BJ (cell line): Measurements from ENCODE around the gene RBMS3. TPM values are rescaled to one million over a fixed set of nuclear protein-coding genes. Genes with fewer than 3 reads are reported as not detected.

Experiments used
- CTCF ChIA-PET: fragments of 350-600 bp; formaldehyde crosslinking; extraction: SDS; loops from one replicate; lab custom pipeline; 2021; ENCODE audit warnings: antibody characterized with exemption, inconsistent platforms; lab: Yijun Ruan, JAX
- POLR2A ChIA-PET: fragments of 300-600 bp; sonication (Branson Sonifier 250); formaldehyde crosslinking; extraction: SDS; loops from one replicate; lab custom pipeline; 2021; ENCODE audit warnings: antibody characterized with exemption; lab: Charles Lee
- DNase-seq: peaks from one replicate; pipeline ENCODE4 v3.0.0-alpha.2; 2011; ENCODE audit warnings: low read depth
- H3K27me3 ChIP-seq: 2 replicates; pipeline ENCODE4 v1.6.0; 2011; ENCODE audit warnings: low read length; ENCODE audit not compliant: control insufficient read depth, insufficient read depth
- H3K36me3 ChIP-seq: 2 replicates; pipeline ENCODE4 v1.5.1; 2011; ENCODE audit warnings: low read length; ENCODE audit not compliant: control insufficient read depth, insufficient read depth
- H3K4me3 ChIP-seq: 2 replicates; pipeline ENCODE4 v1.5.1; 2011; ENCODE audit warnings: low read depth, mild to moderate bottlenecking, control low read depth, low read length
- CTCF ChIP-seq: IDR thresholded peaks from 2 replicates; pipeline ENCODE4 v1.5.1; 2011; ENCODE audit warnings: low read depth, mild to moderate bottlenecking, control low read depth, inconsistent platforms, low read length, moderate library complexity; ENCODE audit not compliant: insufficient read depth
- polyA plus RNA-seq: library from polyadenylated mRNA; depleted of rRNA; stranded (reverse); fragments of >200 nt; gene quantifications from 2 replicates; pipeline ENCODE4 v1.2.3, GENCODE V29; 2011

RBMS3 gene
- polyA plus RNA-seq, 1 experiment = 14.5 TPM

- TF ChIP-seq CTCF = no peak
- H3K27me3 ChIP-seq = no peaks in the 10 kb centered on the region
- DNase-seq = no peak
- no peak overlapping the region for H3K4me3 ChIP-seq
- ChIA-PET CTCF (interaction anchor here (0.5 to 0.7 kb wide), 2 partner anchors 34 to 460 kb away, joined by 3 read pairs; no protein-coding TSS in a partner anchor), POLR2A (no interaction called here)
- no peaks in the 10 kb centered on the region for H3K36me3 ChIP-seq
Observed at GRCh38 chr3:29313981-29314726, 33.3 kb downstream of the RBMS3 start.

DNA sequence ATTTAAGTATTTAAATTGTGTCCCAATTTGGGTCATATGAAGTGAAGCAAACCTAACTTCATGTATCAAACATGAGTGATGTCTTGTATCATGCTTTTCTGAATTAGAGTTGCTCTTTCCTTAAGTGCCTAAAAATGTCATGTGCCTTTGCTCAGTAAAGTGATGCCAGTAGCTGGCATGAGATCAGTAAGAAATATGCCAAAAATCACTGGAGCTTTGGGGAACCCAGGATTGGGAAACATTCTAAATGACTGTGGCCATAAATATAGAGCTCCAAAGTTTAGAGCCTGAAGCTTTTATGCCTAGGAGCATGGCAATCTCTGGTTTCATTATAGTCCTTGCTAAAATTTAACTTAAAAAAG is 33.8 kb downstream of the RBMS3 start:
- TF ChIP-seq CTCF = no peak
- H3K4me3 ChIP-seq = no peak overlapping the region
- no peak for DNase-seq
- H3K27me3 ChIP-seq = no peaks in the 10 kb centered on the region
- ChIA-PET CTCF (interaction anchor here (0.5 to 0.7 kb wide), 2 partner anchors 34 to 461 kb away, joined by 3 read pairs; no protein-coding TSS in a partner anchor), POLR2A (no interaction called here)
- no peaks in the 10 kb centered on the region for H3K36me3 ChIP-seq

- DNase-seq = no peak
- Histone ChIP-seq H3K4me3 (no peak overlapping the region), H3K27me3 (no peaks in the 10 kb centered on the region), H3K36me3 (no peaks in the 10 kb centered on the region)
- ChIA-PET POLR2A (no interaction called here), CTCF (interaction anchor here (0.7 kb wide), 1 partner anchor 652 kb away, joined by 3 read pairs; no protein-coding TSS in a partner anchor)
- no peak for TF ChIP-seq CTCF
Observed at GRCh38 chr3:29317659-29318173, 36.8 kb downstream of the RBMS3 start.

- DNase-seq = no peak
- POLR2A ChIA-PET = no interaction called here
- Histone ChIP-seq H3K36me3 (no peaks in the 10 kb centered on the region), H3K4me3 (no peak overlapping the region), H3K27me3 (no peaks in the 10 kb centered on the region)
- CTCF ChIA-PET = interaction anchor here (0.7 kb wide), 1 partner anchor 652 kb away, joined by 3 read pairs; no protein-coding TSS in a partner anchor
- TF ChIP-seq CTCF = no peak
Observed at GRCh38 chr3:29318251-29318650, 37.4 kb downstream of the RBMS3 start.

DNA sequence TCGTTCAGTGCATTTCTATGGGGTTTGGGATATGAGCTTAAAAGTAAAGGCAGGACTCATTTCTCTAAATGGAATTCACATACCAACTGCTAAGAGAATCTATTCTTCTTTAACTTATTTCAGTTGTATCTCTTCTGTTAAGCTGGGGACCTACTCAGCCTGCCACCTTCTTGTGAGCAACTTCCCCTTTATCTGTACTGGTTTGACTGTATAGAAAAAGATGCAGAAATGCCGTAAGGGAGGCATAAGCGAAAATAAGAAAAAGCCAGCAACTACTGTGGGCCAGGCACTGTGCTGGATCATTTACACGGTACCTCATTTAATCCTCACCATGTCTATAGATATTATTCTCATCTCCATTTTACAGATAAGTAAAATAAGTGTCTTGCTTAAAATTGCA is 38.4 kb downstream of the RBMS3 start:
- Histone ChIP-seq H3K36me3 (no peaks in the 10 kb centered on the region), H3K4me3 (no peak overlapping the region), H3K27me3 (no peaks in the 10 kb centered on the region)
- no peak for TF ChIP-seq CTCF
- POLR2A ChIA-PET = no interaction called here
- no peak for DNase-seq
- CTCF ChIA-PET = interaction anchor here (1.5 kb wide), 1 partner anchor 17 kb away, joined by 3 read pairs; no protein-coding TSS in a partner anchor
